ENCODE results near the gene UBE2L3. TPM values are rescaled to one million over a fixed set of nuclear protein-coding genes. Genes with fewer than 3 reads are reported as not detected.
"Not testable (repeated sequence)": the region's sequence is repeated elsewhere in the genome, so short reads cannot be mapped to it uniquely, and the experiment has no call there.

The UBE2L3 gene
- total RNA-seq (10 to 100 TPM; 37.2 to 41.6 TPM), polyA plus RNA-seq (10 to 100 TPM; 46.3 to 63.0 TPM)
- long read RNA-seq, donor 1, transcript UBE2L3-201 (4 exons, 3,028 nt) = major isoform, 43 of 55 reads
- long read RNA-seq, donor 1, partial matches to known transcripts = 11 of 55 reads
- long read RNA-seq, donor 1, other reads (novel, unspliced or antisense) = 0 of 55 reads
- long read RNA-seq, donor 2, transcript UBE2L3-201 (4 exons, 3,028 nt) = major isoform, 30 of 30 reads
- long read RNA-seq, donor 2, partial matches to known transcripts = 0 of 30 reads
- long read RNA-seq, donor 2, other reads (novel, unspliced or antisense) = 0 of 30 reads
- long read RNA-seq, donor 3, transcript UBE2L3-201 (4 exons, 3,028 nt) = major isoform, 28 of 29 reads
- long read RNA-seq, donor 3, partial matches to known transcripts = 0 of 29 reads
- long read RNA-seq, donor 3, other reads (novel, unspliced or antisense) = 0 of 29 reads
- long read RNA-seq, donor 4, transcript UBE2L3-201 (4 exons, 3,028 nt) = major isoform, 33 of 33 reads
- long read RNA-seq, donor 4, partial matches to known transcripts = 0 of 33 reads
- long read RNA-seq, donor 4, other reads (novel, unspliced or antisense) = 0 of 33 reads
- long read RNA-seq, donor 5, transcript UBE2L3-201 (4 exons, 3,028 nt) = major isoform, 58 of 77 reads
- long read RNA-seq, donor 5, partial matches to known transcripts = 17 of 77 reads
- long read RNA-seq, donor 5, other reads (novel, unspliced or antisense) = 0 of 77 reads

DNA sequence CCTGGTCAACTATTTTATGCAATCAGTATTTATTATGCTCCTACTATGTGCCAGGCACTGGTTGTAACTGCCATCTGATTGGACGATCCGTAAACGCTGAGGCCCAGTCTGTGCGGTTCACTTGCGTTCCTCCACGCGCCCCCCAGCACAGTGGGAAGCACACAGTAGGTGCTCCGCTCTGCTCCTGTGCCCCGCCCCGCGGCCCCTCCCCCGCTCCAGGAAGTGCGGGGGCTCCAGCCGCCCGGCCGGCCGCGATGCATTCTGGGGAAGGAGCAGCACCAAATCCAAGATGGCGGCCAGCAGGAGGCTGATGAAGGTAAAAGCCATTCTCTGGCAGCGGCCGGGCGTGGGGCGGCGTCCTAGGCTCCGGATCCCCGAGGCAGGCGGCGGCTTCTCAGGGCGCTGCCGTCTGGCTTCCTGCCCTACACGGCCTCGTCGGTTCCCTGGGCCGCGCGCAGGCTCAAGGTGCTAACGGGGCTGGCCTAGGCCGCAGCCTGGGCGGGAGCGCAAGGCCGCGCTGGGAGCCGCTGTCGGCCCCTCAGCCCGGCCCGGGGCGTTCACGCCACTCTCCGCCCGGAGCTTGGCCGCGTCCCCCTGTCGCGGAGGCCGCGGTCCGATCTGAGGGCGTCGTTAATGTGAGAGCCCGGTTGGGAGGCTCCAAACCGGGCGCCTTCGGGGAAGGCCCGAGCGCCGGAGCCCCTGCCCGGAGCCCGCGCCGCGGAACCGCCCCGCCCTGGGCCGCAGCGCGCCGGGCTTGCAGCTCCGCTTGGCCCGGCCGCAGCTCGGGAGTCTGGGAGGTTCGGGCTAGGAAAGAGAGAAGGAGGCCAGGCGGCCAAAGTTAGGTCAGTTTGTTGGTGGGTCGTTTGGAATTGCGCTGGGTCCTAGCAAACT is at the start of gene UBE2L3:
Gene UBE2L3, plus strand, starts transcription at position 259 of the 891 bp plus-strand sequence. Its CDS starts 31 bp downstream, at position 290.
- Histone ChIP-seq H3K4me3 (peak within 1 kb of the TSS; percentile 95), H3K36me3 (ENCODE audit: control insufficient read depth in 4 of 4, insufficient read depth in 4 of 4, low read length in 4 of 4) (no peaks in the 10 kb centered on the region), H3K4me1 (ENCODE audit: control insufficient read depth in 5 of 5, insufficient read depth in 5 of 5, low read length in 5 of 5) (peaks cover 12 to 20% (median 15%) of the 10 kb centered on the region in 5 donors), H3K27ac (ENCODE audit: low read depth in 1 of 2, low read length in 1 of 2) (peak within 1 kb of the TSS; percentile 95 to 96), H3K27me3 (ENCODE audit: control insufficient read depth in 3 of 3, insufficient read depth in 3 of 3, low read length in 2 of 3) (no peaks in the 10 kb centered on the region), H3K9ac (ENCODE audit: insufficient read depth in 1 of 2, low read length in 2 of 2) (peak within 1 kb of the TSS; percentile 80 to 93), H3K9me3 (ENCODE audit: control insufficient read depth in 4 of 4, insufficient read depth in 3 of 4, low read length in 3 of 4) (no peaks in the 10 kb centered on the region)
- DNase-seq = peak; percentile 81 to 86 (median 85)
- ATAC-seq (ENCODE audit: insufficient read depth, low FRiP score) = peak; percentile 85
- TF ChIP-seq, protein P1, sequence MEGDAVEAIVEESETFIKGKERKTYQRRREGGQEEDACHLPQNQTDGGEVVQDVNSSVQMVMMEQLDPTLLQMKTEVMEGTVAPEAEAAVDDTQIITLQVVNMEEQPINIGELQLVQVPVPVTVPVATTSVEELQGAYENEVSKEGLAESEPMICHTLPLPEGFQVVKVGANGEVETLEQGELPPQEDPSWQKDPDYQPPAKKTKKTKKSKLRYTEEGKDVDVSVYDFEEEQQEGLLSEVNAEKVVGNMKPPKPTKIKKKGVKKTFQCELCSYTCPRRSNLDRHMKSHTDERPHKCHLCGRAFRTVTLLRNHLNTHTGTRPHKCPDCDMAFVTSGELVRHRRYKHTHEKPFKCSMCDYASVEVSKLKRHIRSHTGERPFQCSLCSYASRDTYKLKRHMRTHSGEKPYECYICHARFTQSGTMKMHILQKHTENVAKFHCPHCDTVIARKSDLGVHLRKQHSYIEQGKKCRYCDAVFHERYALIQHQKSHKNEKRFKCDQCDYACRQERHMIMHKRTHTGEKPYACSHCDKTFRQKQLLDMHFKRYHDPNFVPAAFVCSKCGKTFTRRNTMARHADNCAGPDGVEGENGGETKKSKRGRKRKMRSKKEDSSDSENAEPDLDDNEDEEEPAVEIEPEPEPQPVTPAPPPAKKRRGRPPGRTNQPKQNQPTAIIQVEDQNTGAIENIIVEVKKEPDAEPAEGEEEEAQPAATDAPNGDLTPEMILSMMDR (IDR thresholded peaks at IDR 0.05; ENCODE audit: control extremely low read depth, extremely low read depth) = no peak
- 0 to 1% methylated on average over 68 to 85 of the region's 85 CpGs for WGBS, 2 donors

DNA sequence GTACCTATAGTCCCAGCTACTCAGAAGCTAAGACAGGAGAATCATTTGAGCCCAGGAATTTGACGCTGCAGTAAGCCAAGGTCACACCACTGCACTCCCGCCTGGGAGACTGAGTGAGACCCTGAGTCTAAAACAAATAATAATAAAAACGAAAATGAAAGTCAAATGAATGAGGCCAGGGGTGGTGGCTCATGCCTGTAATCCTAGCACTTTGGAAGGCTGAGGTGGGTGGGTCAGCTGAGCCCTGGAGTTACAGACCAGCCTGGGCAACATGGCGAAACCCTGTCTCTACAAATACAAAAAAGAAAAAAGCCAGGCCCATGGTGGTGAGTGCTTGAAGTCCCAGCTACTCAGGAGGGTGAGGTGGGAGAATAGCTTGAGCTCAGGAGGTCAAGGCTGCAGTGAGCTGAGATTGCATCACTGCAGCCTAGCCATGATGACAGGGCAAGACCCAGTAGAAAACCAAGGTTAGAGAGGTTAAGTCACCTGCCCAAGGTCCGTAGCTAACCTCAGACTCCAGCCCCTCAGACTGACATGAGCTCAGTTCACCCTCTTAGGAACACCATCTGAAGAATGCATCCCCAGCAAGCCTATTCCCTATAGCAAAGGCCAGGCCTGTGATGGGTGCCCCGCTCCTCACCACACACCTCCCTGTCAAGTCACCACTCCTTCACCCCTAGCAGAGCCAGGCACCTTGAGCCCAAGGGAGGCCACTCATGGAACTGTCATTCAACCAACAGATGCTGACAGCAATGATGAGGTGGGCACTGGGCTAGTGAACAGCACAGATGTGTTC is 40.6 kb upstream of the UBE2L3 start:
- not testable (repeated sequence) for ATAC-seq (ENCODE audit: insufficient read depth, low FRiP score); DNase-seq
- WGBS, 2 donors = no CpG with 5 or more reads among the region's 6 CpGs

DNA sequence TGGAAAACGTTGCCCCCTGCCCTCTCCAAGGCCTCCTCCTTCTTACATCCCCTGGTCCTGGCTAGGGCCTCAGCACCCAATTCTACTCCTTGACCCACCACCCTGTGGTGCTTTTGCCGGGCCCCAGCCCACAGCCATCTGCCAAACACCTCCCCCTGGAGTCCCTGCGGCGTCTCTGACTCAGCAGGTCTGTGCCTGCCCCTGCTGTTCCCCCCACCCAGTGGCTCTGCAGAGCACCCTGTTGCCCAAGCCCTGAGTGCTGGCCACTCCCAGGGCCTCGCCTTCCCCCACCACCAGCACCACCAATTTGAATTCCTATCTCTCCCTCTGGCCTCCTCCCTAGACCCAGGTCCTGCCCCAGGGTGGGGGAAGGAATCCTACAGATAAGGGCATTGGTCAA is 36.0 kb upstream of the UBE2L3 start:
- H3K27ac ChIP-seq (ENCODE audit: low read depth in 1 of 2, low read length in 1 of 2); H3K9me3 ChIP-seq (ENCODE audit: control insufficient read depth in 4 of 4, insufficient read depth in 3 of 4, low read length in 3 of 4); DNase-seq; H3K27me3 ChIP-seq (ENCODE audit: control insufficient read depth in 3 of 3, insufficient read depth in 3 of 3, low read length in 2 of 3); H3K9ac ChIP-seq (ENCODE audit: insufficient read depth in 1 of 2, low read length in 2 of 2); H3K36me3 ChIP-seq (ENCODE audit: control insufficient read depth in 4 of 4, insufficient read depth in 4 of 4, low read length in 4 of 4); H3K4me1 ChIP-seq (ENCODE audit: control insufficient read depth in 5 of 5, insufficient read depth in 5 of 5, low read length in 5 of 5); H3K4me3 ChIP-seq; ATAC-seq (ENCODE audit: insufficient read depth, low FRiP score): not testable (repeated sequence)
- no CpG with 5 or more reads among the region's 5 CpGs for WGBS, 2 donors

More for the DNA sequence above, 40.6 kb upstream of the UBE2L3 start:
- H3K27ac ChIP-seq (ENCODE audit: low read depth in 1 of 2, low read length in 1 of 2); H3K27me3 ChIP-seq (ENCODE audit: control insufficient read depth in 3 of 3, insufficient read depth in 3 of 3, low read length in 2 of 3); H3K4me3 ChIP-seq; H3K9ac ChIP-seq (ENCODE audit: insufficient read depth in 1 of 2, low read length in 2 of 2); H3K36me3 ChIP-seq (ENCODE audit: control insufficient read depth in 4 of 4, insufficient read depth in 4 of 4, low read length in 4 of 4); H3K4me1 ChIP-seq (ENCODE audit: control insufficient read depth in 5 of 5, insufficient read depth in 5 of 5, low read length in 5 of 5); H3K9me3 ChIP-seq (ENCODE audit: control insufficient read depth in 4 of 4, insufficient read depth in 3 of 4, low read length in 3 of 4): not testable (repeated sequence)

DNA sequence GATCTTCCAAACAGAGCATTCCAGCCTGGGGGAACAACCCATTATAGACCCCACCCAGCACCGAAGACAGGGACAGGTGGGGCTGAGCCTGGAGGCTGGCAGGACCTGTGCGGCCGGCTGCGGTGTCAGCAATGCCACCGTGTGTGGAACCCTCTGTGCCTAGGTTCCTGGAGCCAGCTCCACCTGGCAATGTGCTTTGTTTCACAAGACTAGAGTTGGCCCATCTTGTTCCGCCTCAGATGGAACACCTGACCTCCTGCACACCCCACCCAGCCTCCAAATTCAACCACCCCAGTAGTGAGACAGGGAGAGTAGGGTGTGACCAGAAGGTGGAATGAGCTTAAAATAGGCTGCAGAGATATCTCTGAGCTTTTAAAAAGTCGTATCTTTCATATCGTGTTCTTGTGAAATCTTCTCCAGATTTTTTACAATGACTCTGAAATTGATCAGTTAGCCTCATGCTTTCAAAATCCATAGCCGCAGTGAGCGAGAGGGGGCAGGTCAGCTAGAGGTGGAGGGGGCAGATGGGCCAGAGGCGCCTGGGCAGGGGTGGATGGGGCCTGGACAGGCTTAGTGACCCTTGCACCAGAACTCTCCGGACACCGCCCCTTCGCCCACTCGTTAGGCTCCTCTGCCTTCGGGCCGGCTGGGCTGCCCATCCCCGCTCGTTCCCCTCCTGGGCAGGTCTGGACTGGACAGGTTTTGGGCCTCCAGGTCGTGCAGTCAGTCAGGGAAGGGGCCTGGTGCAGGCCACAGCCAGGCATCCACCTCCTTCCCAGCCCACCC is 34.5 kb upstream of the UBE2L3 start:
- DNase-seq; H3K36me3 ChIP-seq (ENCODE audit: control insufficient read depth in 4 of 4, insufficient read depth in 4 of 4, low read length in 4 of 4); ATAC-seq (ENCODE audit: insufficient read depth, low FRiP score); H3K27ac ChIP-seq (ENCODE audit: low read depth in 1 of 2, low read length in 1 of 2); H3K9me3 ChIP-seq (ENCODE audit: control insufficient read depth in 4 of 4, insufficient read depth in 3 of 4, low read length in 3 of 4); H3K9ac ChIP-seq (ENCODE audit: insufficient read depth in 1 of 2, low read length in 2 of 2); H3K4me1 ChIP-seq (ENCODE audit: control insufficient read depth in 5 of 5, insufficient read depth in 5 of 5, low read length in 5 of 5); H3K4me3 ChIP-seq; H3K27me3 ChIP-seq (ENCODE audit: control insufficient read depth in 3 of 3, insufficient read depth in 3 of 3, low read length in 2 of 3): not testable (repeated sequence)
- WGBS, 2 donors = no CpG with 5 or more reads among the region's 20 CpGs

DNA sequence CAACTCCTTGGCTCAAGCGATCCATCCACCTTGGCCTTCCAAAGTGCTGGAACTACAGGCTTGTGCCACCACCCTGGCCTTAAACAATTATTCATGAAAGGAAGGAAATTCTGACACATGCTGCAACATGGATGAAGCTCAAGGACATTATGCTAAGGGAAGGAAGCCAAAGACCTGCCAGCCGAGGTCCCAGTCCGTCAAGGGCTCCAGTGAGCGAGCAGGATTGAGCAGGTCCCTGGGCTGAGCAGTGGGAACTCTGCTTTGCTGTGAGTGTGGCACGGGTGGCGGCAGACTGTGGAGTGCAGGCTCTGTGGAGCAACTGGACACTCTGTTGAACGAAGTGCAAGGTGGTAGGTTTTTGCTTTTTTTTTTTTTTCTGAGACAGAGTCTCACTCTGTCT is 27.7 kb upstream of the UBE2L3 start:
- not testable (repeated sequence) for H3K4me3 ChIP-seq; H3K9me3 ChIP-seq (ENCODE audit: control insufficient read depth in 4 of 4, insufficient read depth in 3 of 4, low read length in 3 of 4); H3K27ac ChIP-seq (ENCODE audit: low read depth in 1 of 2, low read length in 1 of 2); H3K4me1 ChIP-seq (ENCODE audit: control insufficient read depth in 5 of 5, insufficient read depth in 5 of 5, low read length in 5 of 5); H3K9ac ChIP-seq (ENCODE audit: insufficient read depth in 1 of 2, low read length in 2 of 2); DNase-seq; H3K27me3 ChIP-seq (ENCODE audit: control insufficient read depth in 3 of 3, insufficient read depth in 3 of 3, low read length in 2 of 3); ATAC-seq (ENCODE audit: insufficient read depth, low FRiP score); H3K36me3 ChIP-seq (ENCODE audit: control insufficient read depth in 4 of 4, insufficient read depth in 4 of 4, low read length in 4 of 4)
- WGBS, 2 donors = no CpG with 5 or more reads among the region's 7 CpGs

Measured in lung (tissue), 16 donors.